ENCODE results near the gene EHBP1L1. TPM values are rescaled to one million over a fixed set of nuclear protein-coding genes. Genes with fewer than 3 reads are reported as not detected.

The EHBP1L1 gene
- total and polyA plus RNA-seq, 9 donors: 21.7 to 63.0 (median 40.3) TPM

GRCh38 chr11:65541093-65541982 lies 34.5 kb upstream of the EHBP1L1 start:
- intact Hi-C loops (cut with DNase I): loop anchor here in 1 of 4 donors (2.0 to 5.0 kb wide), 2 partner anchors 31 to 71 kb away; partner anchors contain the start of genes FAM89B and MAP3K11
- no peaks in the 10 kb centered on the region for H3K36me3 ChIP-seq
- peak overlapping the region; percentile 84 to 86 for H3K27ac ChIP-seq
- H3K4me1 ChIP-seq (ENCODE audit: insufficient read depth): peaks cover 8% of the 10 kb centered on the region
- peak in 1 of 5 donors; percentile 40 for DNase-seq
- WGBS, 3 donors: 35 to 47% (median 41%) methylated on average over 18 of the region's 18 CpGs
- H3K9me3 ChIP-seq: no peaks in the 10 kb centered on the region
- H3K27me3 ChIP-seq: no peaks in the 10 kb centered on the region
- TF ChIP-seq POLR2A (IDR thresholded peaks at IDR 0.05): no peak
- H3K4me3 ChIP-seq: peak overlapping the region; percentile 51

DNA sequence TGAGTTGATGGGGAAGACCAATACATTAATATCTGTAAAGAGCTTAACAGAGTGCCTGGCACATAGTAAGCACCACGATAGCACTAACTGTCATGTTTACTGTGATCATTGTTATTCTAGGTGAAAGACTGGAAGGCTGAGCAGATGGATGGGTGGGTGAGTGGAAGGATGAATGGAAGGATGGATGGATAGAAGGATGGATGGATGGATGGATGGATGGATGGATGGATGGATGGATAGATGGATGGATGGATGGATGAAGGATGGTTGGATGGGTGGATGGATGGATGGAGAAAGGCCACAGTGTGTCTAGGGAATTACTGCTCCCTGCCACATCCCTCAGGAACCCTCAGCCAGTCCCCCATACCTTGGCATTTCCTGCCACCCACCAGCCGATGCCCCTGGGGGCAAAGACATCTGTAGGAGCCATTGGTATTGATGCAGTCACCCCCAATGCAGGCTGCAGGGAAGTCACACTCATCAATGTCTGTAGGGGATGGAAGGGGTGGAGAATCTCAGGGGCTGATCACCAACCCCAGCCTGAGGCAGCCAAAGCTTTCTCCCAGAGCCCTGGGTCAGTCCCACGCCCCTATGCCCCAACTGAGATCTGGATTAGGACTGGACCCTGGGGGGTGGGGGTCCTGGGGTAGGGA lies 33.0 kb upstream of the EHBP1L1 start:
- H3K27ac ChIP-seq: no peak overlapping the region
- no peaks in the 10 kb centered on the region for H3K27me3 ChIP-seq
- intact Hi-C loops (cut with DNase I): loop anchor here in 2 of 4 donors (2.0 to 5.0 kb wide), 2 partner anchors 14 to 69 kb away; partner anchors contain the start of gene MAP3K11 (in 1 of the 2)
- H3K36me3 ChIP-seq: no peaks in the 10 kb centered on the region
- no peaks in the 10 kb centered on the region for H3K9me3 ChIP-seq
- H3K4me1 ChIP-seq (ENCODE audit: insufficient read depth): peaks cover 8% of the 10 kb centered on the region
- DNase-seq: no peak
- 87 to 94% (median 93%) methylated on average over 3 of the region's 3 CpGs for WGBS, 3 donors
- TF ChIP-seq POLR2A (IDR thresholded peaks at IDR 0.05) (no peak), EP300 (IDR thresholded peaks at IDR 0.05) (no peak)
- TF ChIP-seq, protein P1, sequence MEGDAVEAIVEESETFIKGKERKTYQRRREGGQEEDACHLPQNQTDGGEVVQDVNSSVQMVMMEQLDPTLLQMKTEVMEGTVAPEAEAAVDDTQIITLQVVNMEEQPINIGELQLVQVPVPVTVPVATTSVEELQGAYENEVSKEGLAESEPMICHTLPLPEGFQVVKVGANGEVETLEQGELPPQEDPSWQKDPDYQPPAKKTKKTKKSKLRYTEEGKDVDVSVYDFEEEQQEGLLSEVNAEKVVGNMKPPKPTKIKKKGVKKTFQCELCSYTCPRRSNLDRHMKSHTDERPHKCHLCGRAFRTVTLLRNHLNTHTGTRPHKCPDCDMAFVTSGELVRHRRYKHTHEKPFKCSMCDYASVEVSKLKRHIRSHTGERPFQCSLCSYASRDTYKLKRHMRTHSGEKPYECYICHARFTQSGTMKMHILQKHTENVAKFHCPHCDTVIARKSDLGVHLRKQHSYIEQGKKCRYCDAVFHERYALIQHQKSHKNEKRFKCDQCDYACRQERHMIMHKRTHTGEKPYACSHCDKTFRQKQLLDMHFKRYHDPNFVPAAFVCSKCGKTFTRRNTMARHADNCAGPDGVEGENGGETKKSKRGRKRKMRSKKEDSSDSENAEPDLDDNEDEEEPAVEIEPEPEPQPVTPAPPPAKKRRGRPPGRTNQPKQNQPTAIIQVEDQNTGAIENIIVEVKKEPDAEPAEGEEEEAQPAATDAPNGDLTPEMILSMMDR (IDR thresholded peaks at IDR 0.05): no peak
- H3K4me3 ChIP-seq: no peak overlapping the region

DNA sequence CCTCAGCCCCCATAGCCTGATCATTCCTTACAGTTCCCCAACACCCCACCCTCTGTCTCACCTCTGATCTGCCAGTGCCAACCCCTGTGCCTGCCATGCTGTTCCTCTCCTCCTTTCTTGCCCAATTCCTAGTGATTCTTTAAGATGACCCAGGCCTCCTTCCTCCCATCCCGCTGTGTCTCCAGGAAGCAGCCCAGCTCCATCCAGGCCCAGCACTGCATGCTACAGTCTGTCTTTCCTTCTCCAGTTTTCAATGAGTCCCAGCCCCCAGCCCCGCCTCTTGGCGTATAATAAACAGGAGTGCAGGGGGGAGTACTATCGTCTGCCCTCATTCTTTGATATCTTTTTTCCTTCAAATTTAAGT lies 30.0 kb upstream of the EHBP1L1 start:
- Histone ChIP-seq H3K27me3 (no peaks in the 10 kb centered on the region), H3K27ac (no peak overlapping the region), H3K4me3 (no peak overlapping the region), H3K9me3 (no peaks in the 10 kb centered on the region), H3K4me1 (ENCODE audit: insufficient read depth) (peaks cover 4% of the 10 kb centered on the region), H3K36me3 (no peaks in the 10 kb centered on the region)
- no peak for DNase-seq
- no peak for TF ChIP-seq POLR2A (IDR thresholded peaks at IDR 0.05)
- TF ChIP-seq, protein P1 (IDR thresholded peaks at IDR 0.05): no peak
- no peak for TF ChIP-seq EP300 (IDR thresholded peaks at IDR 0.05)
- 85 to 90% (median 88%) methylated on average over 4 of the region's 4 CpGs for WGBS, 3 donors
- intact Hi-C loops (cut with DNase I): no loop called here

GRCh38 chr11:65546217-65546958 lies 29.5 kb upstream of the EHBP1L1 start:
- intact Hi-C loops (cut with DNase I): no loop called here
- 43 to 48% (median 45%) methylated on average over 32 to 64 of the region's 64 CpGs for WGBS, 3 donors
- no peaks in the 10 kb centered on the region for H3K4me1 ChIP-seq (ENCODE audit: insufficient read depth)
- H3K36me3 ChIP-seq: no peaks in the 10 kb centered on the region
- DNase-seq: peak; percentile 60 to 81 (median 73)
- TF ChIP-seq EP300 (IDR thresholded peaks at IDR 0.05): no peak
- no peak for TF ChIP-seq POLR2A (IDR thresholded peaks at IDR 0.05)
- TF ChIP-seq, protein P1 (IDR thresholded peaks at IDR 0.05): no peak
- H3K27me3 ChIP-seq: no peaks in the 10 kb centered on the region
- H3K27ac ChIP-seq: peak overlapping the region in 1 of 2 donors; percentile 12
- H3K9me3 ChIP-seq: no peaks in the 10 kb centered on the region
- no peak overlapping the region for H3K4me3 ChIP-seq

Measured in ovary (tissue), 9 donors.